Neuronal stem cell (in vitro differentiated cells): Measurements from ENCODE around the gene CCR7.

Source experiments
- DNase-seq: peaks from one replicate; pipeline ENCODE4 v3.0.0-alpha.2; 2013; ENCODE audit warnings: low spot score
- H2AFZ ChIP-seq: one replicate; pipeline ENCODE4 v1.6.1; 2013; ENCODE audit warnings: mild to moderate bottlenecking, low read length, inconsistent platforms
- H2AK5ac ChIP-seq: 2 replicates; pipeline ENCODE4 v1.6.1; 2013; ENCODE audit warnings: low read depth, mild to moderate bottlenecking, inconsistent platforms, low read length, moderate library complexity, mixed read lengths
- H2BK120ac ChIP-seq: 2 replicates; pipeline ENCODE4 v1.6.1; 2013; ENCODE audit warnings: low read depth, mild to moderate bottlenecking, inconsistent platforms, low read length, moderate library complexity, mixed read lengths
- H2BK12ac ChIP-seq: one replicate; pipeline ENCODE4 v1.6.1; 2013; ENCODE audit warnings: low read length, inconsistent platforms
- H2BK15ac ChIP-seq: 2 replicates; pipeline ENCODE4 v1.6.1; 2013; ENCODE audit warnings: mild to moderate bottlenecking, low read length, inconsistent platforms, mixed read lengths
- H2BK5ac ChIP-seq: one replicate; pipeline ENCODE4 v1.6.1; 2013; ENCODE audit warnings: inconsistent platforms, mild to moderate bottlenecking, low read length, moderate library complexity
- H3K14ac ChIP-seq: one replicate; pipeline ENCODE4 v1.6.1; 2013; ENCODE audit warnings: low read length, inconsistent platforms
- H3K18ac ChIP-seq: 2 replicates; pipeline ENCODE4 v1.6.1; 2013; ENCODE audit warnings: low read length, inconsistent platforms
- H3K23ac ChIP-seq: 2 replicates; pipeline ENCODE4 v1.6.1; 2013; ENCODE audit warnings: low read depth, mild to moderate bottlenecking, mixed read lengths, low read length, inconsistent platforms; ENCODE audit not compliant: poor library complexity
- H3K27ac ChIP-seq: replicated peaks from 3 replicates; pipeline ENCODE4 v1.5.1; 2013; ENCODE audit warnings: low read length, inconsistent platforms
- H3K27me3 ChIP-seq, 3 experiments: 2 replicates each; pipeline ENCODE4 v1.6.1; 2013; ENCODE audit warnings: low read length in 3 of 3, mild to moderate bottlenecking in 2 of 3, inconsistent platforms in 1 of 3, low read depth in 1 of 3, mixed read lengths in 1 of 3, moderate library complexity in 1 of 3; ENCODE audit not compliant: control insufficient read depth in 3 of 3, insufficient read depth in 3 of 3
- H3K36me3 ChIP-seq, 2 donors: replicated peaks in 1 of 2; 2 replicates each; pipeline ENCODE4 v1.6.1; 2013; ENCODE audit warnings: low read length in 2 of 2; ENCODE audit not compliant: control insufficient read depth in 2 of 2, insufficient read depth in 2 of 2
- H3K4ac ChIP-seq: 2 replicates; pipeline ENCODE4 v1.6.1; 2013; ENCODE audit warnings: inconsistent platforms, mild to moderate bottlenecking, low read length, moderate library complexity
- H3K4me1 ChIP-seq, 2 donors: 1 replicate in 1 of 2; 2 replicates in 1 of 2; pipeline ENCODE4 v1.6.1; 2013; ENCODE audit warnings: low read length in 2 of 2, low read depth in 1 of 2; ENCODE audit not compliant: control insufficient read depth in 2 of 2, insufficient read depth in 1 of 2
- H3K4me2 ChIP-seq: one replicate; pipeline ENCODE4 v1.6.1; 2013; ENCODE audit warnings: mild to moderate bottlenecking, low read length, inconsistent platforms; ENCODE audit not compliant: insufficient read depth, poor library complexity, severe bottlenecking
- H3K4me3 ChIP-seq, 2 donors: 2 replicates each; pipeline ENCODE4 v1.5.1; 2013; ENCODE audit warnings: low read length in 2 of 2, mild to moderate bottlenecking in 2 of 2, inconsistent platforms in 1 of 2, moderate library complexity in 1 of 2
- H3K79me1 ChIP-seq: one replicate; pipeline ENCODE4 v1.6.1; 2013; ENCODE audit warnings: low read depth, mild to moderate bottlenecking, inconsistent platforms, low read length, moderate library complexity
- H3K9ac ChIP-seq: one replicate; pipeline ENCODE4 v1.6.1; 2013; ENCODE audit warnings: mild to moderate bottlenecking, low read depth, low read length, inconsistent platforms; ENCODE audit not compliant: poor library complexity
- H3K9me3 ChIP-seq, 2 donors: replicated peaks in 1 of 2; 2 replicates each; pipeline versions ENCODE3 to v1.6.1; 2013; ENCODE audit warnings: low read length in 2 of 2, mild to moderate bottlenecking in 2 of 2, inconsistent platforms in 1 of 2, low read depth in 1 of 2, mixed read lengths in 1 of 2, moderate library complexity in 1 of 2; ENCODE audit not compliant: control insufficient read depth in 2 of 2, insufficient read depth in 1 of 2
- H4K8ac ChIP-seq: one replicate; pipeline ENCODE4 v1.6.1; 2013; ENCODE audit warnings: low read depth, mild to moderate bottlenecking, inconsistent platforms, low read length, moderate library complexity
- H4K91ac ChIP-seq: one replicate; pipeline ENCODE4 v1.6.1; 2013; ENCODE audit warnings: low read length, low read depth, mild to moderate bottlenecking, inconsistent platforms; ENCODE audit not compliant: poor library complexity
- WGBS, 2 donors: extraction: QIAGEN DNeasy Blood & Tissue Kit; methylation state at CpG; one replicate each; pipeline ENCODE4 v1.1.7; 2013; ENCODE audit warnings: missing lambda C conversion rate in 2 of 2, mixed read lengths in 1 of 2; ENCODE audit not compliant: insufficient read length in 2 of 2, insufficient replicate concordance in 1 of 2; ENCODE audit errors: extremely low coverage in 2 of 2; 5-methylcytosine and 5-hydroxymethylcytosine counted together

Gene CCR7

DNA sequence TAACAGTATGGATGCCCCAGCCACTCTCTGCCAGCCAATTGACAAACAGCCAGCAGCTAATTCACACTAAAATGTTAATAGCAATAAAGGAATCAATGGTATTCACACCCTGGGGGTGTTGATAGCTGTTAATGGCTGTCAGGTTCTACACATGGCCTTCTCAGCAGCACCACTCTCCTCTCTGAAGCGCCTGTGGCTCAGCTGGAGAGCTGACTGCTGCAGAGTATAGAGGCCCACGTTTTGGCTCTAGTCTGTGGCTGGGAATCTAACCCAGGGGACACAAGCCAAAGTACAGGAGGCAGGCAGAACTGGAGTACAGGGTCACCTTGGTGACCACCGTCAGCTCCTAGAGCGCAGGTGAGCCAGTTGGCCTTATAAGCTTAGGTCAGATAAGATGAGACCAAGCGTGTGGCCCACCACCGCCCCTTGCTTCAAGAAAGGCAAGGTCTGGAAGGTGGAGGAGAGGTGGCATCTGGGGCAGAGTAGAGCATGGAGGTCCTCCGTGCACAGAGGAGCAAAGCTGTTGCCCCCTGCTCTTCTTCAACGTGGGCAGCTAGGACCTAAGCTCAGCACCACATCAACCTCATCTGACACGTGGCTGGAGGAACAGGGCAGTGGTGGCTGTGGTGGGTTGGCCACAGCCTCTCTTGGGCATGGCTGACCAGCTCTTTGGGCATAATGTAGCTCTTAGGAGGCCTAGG lies 25.4 kb downstream of the CCR7 start:
- DNase-seq = no peak
- H2AFZ ChIP-seq = no peak overlapping the region
- WGBS, 2 donors = no CpG with 5 or more reads among the region's 9 CpGs

DNA sequence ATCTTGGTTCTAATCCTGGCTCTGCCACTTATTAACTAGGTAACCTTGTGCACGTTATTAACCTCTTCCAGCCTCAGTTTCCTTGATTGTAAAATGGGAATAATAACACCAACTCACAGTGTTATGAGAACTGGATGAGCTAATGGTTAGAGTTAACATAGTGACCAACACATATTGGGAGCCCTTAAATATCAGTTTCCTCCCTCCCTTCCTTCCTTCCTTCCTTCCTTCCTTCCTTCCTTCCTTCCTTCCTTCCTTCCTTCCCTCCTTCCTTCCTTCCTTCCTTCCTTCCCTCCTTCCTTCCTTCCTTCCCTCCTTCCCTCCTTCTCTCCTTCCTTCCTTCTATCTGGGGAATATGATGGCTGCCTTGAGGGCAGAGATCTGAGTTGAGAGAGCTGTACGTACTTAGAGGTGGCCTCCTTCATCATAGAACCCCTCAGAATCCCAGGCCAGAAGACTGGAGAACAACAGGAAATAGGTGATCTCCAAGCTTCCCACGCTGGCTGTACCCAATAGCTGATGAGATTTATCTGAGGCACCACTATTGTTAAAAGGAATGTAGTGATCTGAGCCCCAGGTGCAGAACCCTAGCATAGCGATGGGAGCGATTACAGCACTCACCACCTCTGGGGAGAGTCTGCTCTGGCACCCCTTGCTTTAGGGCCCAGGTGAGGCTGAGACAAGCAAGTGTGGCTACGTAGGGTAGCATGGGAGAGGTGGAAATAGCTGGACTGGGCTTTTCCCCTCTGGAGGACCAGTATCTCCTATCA lies 26.2 kb downstream of the CCR7 start:
- Histone ChIP-seq H3K36me3 (no peaks in the 10 kb centered on the region), H3K23ac (no peak overlapping the region), H2BK5ac (no peak overlapping the region), H3K9me3 (no peaks in the 10 kb centered on the region), H3K4ac (no peak overlapping the region), H3K18ac (peak overlapping the region; percentile 27), H2AK5ac (no peak overlapping the region), H2BK15ac (no peak overlapping the region), H3K4me3 (no peak overlapping the region), H3K27me3 (no peaks in the 10 kb centered on the region), H2AFZ (no peak overlapping the region), H3K27ac (no peak overlapping the region), H4K8ac (no peak overlapping the region), H3K14ac (no peak overlapping the region), H3K4me2 (no peak overlapping the region), H3K4me1 (peaks cover 20 to 24% of the 10 kb centered on the region in 2 donors), H3K79me1 (no peaks in the 10 kb centered on the region), H2BK12ac (no peak overlapping the region), H2BK120ac (peak overlapping the region; percentile 38), H3K9ac (no peak overlapping the region), H4K91ac (no peak overlapping the region)
- WGBS, 2 donors = no CpG with 5 or more reads among the region's 6 CpGs
- no peak for DNase-seq

More for the DNA sequence above, 25.4 kb downstream of the CCR7 start:
- Histone ChIP-seq H2BK15ac (peak overlapping the region; percentile 82), H4K91ac (no peak overlapping the region), H3K27ac (no peak overlapping the region), H3K14ac (no peak overlapping the region), H2BK12ac (peak overlapping the region; percentile 77), H3K4me1 (peaks cover 20 to 24% of the 10 kb centered on the region in 2 donors), H3K4me3 (peak overlapping the region in 1 of 2 donors; percentile 1), H3K23ac (no peak overlapping the region), H2AK5ac (peak overlapping the region; percentile 85), H3K79me1 (no peaks in the 10 kb centered on the region), H2BK5ac (peak overlapping the region; percentile 49), H3K27me3 (no peaks in the 10 kb centered on the region), H4K8ac (no peak overlapping the region), H3K9ac (peak overlapping the region; percentile 51), H3K4me2 (no peak overlapping the region), H2BK120ac (no peak overlapping the region), H3K9me3 (no peaks in the 10 kb centered on the region), H3K36me3 (no peaks in the 10 kb centered on the region), H3K18ac (peak overlapping the region; percentile 89), H3K4ac (peak overlapping the region; percentile 69)

DNA sequence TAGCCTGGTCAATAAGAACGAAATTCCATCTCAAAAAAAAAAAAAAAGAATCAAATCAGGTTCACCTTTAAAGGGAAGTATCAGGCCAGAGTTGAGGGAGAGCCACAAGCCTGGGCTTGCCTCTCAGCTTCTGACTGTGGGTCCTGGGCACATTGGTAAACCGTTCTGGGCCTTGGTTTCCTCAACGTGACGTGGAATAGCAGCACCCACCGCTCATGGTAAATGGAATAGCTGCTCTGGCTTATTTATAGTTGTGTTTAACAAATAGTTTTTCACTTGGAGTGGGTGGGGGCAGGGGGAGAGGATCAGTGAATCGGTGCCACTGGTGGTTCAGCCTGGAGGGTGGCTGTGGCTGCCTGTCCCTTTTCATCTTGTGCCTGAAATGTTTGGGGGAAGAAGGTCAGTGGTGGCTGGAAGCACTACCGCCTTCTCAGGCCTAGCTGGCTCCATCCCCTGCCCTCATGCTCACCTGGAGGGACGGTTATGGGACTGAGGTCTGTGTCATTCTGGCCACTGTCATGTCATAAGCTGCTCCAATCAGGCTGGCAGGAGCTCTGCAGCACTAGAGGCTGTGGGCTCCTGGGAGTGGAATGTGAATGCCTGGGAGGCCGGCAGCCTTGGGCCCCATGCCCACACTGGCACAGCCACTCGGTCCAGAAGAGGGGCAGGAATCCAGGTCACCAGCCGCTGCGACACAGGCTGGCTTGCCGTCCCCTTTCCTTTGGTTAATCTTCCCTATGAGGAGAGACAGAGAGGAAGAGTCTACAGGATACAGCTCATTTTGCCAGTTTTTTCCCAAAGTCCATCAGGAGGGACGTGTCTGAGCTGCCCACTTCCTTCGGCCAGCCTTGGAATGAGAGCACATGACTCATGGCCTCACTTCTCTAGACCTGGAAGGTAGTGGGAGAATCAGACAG lies 27.0 kb downstream of the CCR7 start:
- Histone ChIP-seq H2BK12ac (no peak overlapping the region), H4K8ac (no peak overlapping the region), H3K27ac (no peak overlapping the region), H3K4ac (no peak overlapping the region), H3K27me3 (no peaks in the 10 kb centered on the region), H3K9me3 (no peaks in the 10 kb centered on the region), H3K23ac (no peak overlapping the region), H3K4me1 (peaks cover 19 to 20% of the 10 kb centered on the region in 2 donors), H3K14ac (no peak overlapping the region), H3K79me1 (no peaks in the 10 kb centered on the region), H2BK5ac (no peak overlapping the region), H2BK120ac (peak overlapping the region; percentile 38), H3K9ac (peak overlapping the region; percentile 55), H3K36me3 (no peaks in the 10 kb centered on the region), H3K4me2 (no peak overlapping the region), H4K91ac (no peak overlapping the region), H2AFZ (no peak overlapping the region), H2AK5ac (peak overlapping the region; percentile 30), H3K18ac (peak overlapping the region; percentile 68), H2BK15ac (peak overlapping the region; percentile 62), H3K4me3 (no peak overlapping the region)
- WGBS, 2 donors = no CpG with 5 or more reads among the region's 15 CpGs
- no peak for DNase-seq
